DLD1 (cell line): ENCODE data around the gene C11orf24.

Experiments
- in situ Hi-C: cut with HindIII; loops from 2 replicates; pipeline ENCODE4 v1.10.0; 2017; ENCODE audit warnings: low sequenced_read_pairs

Gene C11orf24

DNA sequence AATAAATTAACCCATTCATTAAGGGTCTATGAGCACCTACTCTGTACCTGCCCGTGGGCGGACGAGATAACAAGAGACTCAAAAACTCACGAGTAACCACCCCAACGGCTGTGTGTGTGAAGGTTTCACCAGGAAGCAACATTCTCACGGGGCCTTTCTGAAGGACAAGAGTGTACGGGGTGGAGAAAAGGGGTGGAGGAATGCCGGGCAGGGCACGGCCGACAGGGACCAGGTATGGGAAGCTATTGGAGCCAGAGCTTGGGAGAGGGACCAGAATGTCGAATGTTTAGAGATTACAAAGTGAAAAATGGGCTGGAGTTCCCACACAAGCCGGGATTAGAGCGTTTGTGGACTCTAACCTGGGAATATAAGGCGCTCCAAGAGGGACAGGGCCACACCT lies 60.2 kb downstream of the C11orf24 start:
- in situ Hi-C loops: no loop called here
